ENCODE measurements around the gene DCP1B. TPM values are rescaled to one million over a fixed set of nuclear protein-coding genes. Genes with fewer than 3 reads are reported as not detected.

DCP1B gene
- total RNA-seq, 1 donor from 2014 or later: 19.8 TPM

GRCh38 chr12:1925684-1926006, 78.6 kb downstream of the DCP1B start:
- Mint-ChIP-seq H3K36me3 (ENCODE audit: low read depth) (no peaks in the 10 kb centered on the region), H3K9me3 (no peaks in the 10 kb centered on the region), H3K27me3 (ENCODE audit: low read depth) (no peaks in the 10 kb centered on the region), H3K4me3 (no peak overlapping the region), H3K4me1 (peaks cover 15% of the 10 kb centered on the region), H3K27ac (ENCODE audit: unreplicated experiment) (no peak overlapping the region)
- TF ChIP-seq, protein P1, sequence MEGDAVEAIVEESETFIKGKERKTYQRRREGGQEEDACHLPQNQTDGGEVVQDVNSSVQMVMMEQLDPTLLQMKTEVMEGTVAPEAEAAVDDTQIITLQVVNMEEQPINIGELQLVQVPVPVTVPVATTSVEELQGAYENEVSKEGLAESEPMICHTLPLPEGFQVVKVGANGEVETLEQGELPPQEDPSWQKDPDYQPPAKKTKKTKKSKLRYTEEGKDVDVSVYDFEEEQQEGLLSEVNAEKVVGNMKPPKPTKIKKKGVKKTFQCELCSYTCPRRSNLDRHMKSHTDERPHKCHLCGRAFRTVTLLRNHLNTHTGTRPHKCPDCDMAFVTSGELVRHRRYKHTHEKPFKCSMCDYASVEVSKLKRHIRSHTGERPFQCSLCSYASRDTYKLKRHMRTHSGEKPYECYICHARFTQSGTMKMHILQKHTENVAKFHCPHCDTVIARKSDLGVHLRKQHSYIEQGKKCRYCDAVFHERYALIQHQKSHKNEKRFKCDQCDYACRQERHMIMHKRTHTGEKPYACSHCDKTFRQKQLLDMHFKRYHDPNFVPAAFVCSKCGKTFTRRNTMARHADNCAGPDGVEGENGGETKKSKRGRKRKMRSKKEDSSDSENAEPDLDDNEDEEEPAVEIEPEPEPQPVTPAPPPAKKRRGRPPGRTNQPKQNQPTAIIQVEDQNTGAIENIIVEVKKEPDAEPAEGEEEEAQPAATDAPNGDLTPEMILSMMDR (conservative IDR thresholded peaks at IDR 0.05): no peak
- no peak for DNase-seq (ENCODE audit: low read depth, low spot score)

DNA sequence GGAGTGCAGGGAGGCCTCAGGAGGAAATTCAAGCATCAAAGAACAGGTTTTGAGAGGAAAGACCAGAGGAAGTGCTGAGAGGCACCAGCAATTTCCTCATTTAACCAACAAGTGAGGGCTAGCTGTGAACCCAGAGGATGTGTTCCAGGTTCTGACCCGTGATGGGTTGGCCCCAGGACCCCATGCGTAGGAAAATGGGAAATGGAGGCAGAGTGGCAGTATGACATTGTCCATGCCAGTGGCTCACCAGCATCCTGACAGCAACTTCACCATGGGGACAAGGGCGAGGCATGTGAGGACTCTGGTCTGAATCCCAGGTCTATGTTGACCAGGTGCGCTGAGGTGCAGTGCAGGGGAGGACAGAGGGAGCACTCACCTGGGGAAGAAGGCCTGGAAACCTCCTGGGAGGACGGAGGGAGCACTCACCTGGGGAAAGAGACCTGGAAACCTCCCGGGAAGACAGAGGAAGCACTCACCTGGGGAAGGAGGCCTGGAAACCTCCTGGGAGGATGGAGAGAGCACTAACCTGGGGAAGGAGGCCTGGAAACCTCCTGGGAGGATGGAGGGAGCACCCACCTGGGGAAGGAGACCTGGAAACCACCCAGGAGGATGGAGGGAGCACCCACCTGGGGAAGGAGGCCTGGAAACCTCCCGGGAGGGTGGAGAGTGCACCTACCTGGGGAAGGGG, 79.1 kb downstream of the DCP1B start:
- H3K4me3 Mint-ChIP-seq: no peak overlapping the region
- H3K4me1 Mint-ChIP-seq: peaks cover 13% of the 10 kb centered on the region
- no peaks in the 10 kb centered on the region for H3K9me3 Mint-ChIP-seq
- TF ChIP-seq, protein P1 (conservative IDR thresholded peaks at IDR 0.05): no peak
- no peak for DNase-seq (ENCODE audit: low read depth, low spot score)
- H3K27me3 Mint-ChIP-seq (ENCODE audit: low read depth): no peaks in the 10 kb centered on the region
- peak overlapping the region; percentile 64 for H3K27ac Mint-ChIP-seq (ENCODE audit: unreplicated experiment)
- no peaks in the 10 kb centered on the region for H3K36me3 Mint-ChIP-seq (ENCODE audit: low read depth)

- no peak overlapping the region for H3K27ac Mint-ChIP-seq (ENCODE audit: unreplicated experiment)
- no peaks in the 10 kb centered on the region for H3K9me3 Mint-ChIP-seq
- DNase-seq (ENCODE audit: low read depth, low spot score): no peak
- no peak overlapping the region for H3K4me3 Mint-ChIP-seq
- H3K4me1 Mint-ChIP-seq: peaks cover 16% of the 10 kb centered on the region
- H3K36me3 Mint-ChIP-seq (ENCODE audit: low read depth): no peaks in the 10 kb centered on the region
- TF ChIP-seq, protein P1 (conservative IDR thresholded peaks at IDR 0.05): no peak
- no peaks in the 10 kb centered on the region for H3K27me3 Mint-ChIP-seq (ENCODE audit: low read depth)
Measured at GRCh38 chr12:1922985-1923384, 81.3 kb downstream of the DCP1B start.

DNA sequence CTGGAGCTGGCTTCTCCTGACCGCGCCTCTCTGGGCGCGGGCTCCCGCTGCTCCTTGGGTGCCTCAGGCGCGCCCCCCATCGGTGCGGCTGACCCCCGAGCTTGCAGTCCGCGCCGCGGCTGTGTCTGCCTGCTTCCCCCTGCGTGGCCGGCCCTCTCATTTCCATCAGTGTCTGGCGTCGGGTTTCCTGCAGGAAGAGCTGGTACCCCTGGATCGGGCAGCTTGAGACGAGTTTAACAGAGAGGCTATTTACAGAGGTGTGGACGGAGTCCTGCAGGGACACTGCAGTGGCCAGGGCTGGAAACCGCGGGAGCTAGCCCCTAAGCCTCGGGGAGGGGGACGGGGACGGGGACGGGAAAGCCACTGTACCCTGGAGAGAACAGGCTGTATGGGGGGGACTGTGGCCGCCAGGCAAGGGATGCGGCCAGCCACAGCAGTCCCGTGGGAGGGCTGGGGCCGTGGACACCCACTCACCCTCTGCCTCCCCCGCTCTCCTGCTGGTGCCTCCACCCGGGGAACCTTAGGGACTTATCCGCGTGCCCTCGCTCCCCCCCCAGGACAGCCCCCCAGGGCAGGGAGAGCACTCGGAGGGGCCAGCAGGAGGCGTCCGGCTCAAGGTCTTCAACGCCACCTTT, 82.1 kb downstream of the DCP1B start:
- Mint-ChIP-seq H3K27ac (ENCODE audit: unreplicated experiment) (no peak overlapping the region), H3K4me3 (no peak overlapping the region), H3K27me3 (ENCODE audit: low read depth) (no peaks in the 10 kb centered on the region), H3K36me3 (ENCODE audit: low read depth) (no peaks in the 10 kb centered on the region), H3K9me3 (no peaks in the 10 kb centered on the region), H3K4me1 (peaks cover 16% of the 10 kb centered on the region)
- TF ChIP-seq, protein P1 (conservative IDR thresholded peaks at IDR 0.05): no peak
- no peak for DNase-seq (ENCODE audit: low read depth, low spot score)

DNA sequence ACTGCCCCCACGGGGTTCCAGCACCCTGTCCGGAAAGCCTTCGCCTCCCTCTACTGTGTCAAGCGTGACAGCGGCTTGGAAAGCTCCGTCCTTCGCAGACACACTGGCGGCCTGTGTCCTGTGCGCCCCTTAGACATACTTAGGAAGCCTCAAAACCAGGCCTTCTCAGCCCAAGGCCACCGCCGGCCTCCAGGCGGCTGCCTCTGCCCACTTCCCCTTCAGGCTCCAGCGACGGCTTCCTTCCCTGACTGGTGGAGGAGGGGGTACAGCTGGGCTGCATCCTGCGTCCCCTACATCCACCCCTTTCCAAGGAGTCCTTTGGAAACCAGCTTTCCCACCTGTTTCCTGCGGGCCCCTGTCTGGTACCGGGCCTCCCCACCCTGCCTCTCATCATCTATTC, 83.3 kb downstream of the DCP1B start:
- TF ChIP-seq, protein P1 (conservative IDR thresholded peaks at IDR 0.05): no peak
- H3K4me3 Mint-ChIP-seq: no peak overlapping the region
- no peaks in the 10 kb centered on the region for H3K9me3 Mint-ChIP-seq
- DNase-seq (ENCODE audit: low read depth, low spot score): no peak
- H3K36me3 Mint-ChIP-seq (ENCODE audit: low read depth): no peaks in the 10 kb centered on the region
- peaks cover 18% of the 10 kb centered on the region for H3K4me1 Mint-ChIP-seq
- no peaks in the 10 kb centered on the region for H3K27me3 Mint-ChIP-seq (ENCODE audit: low read depth)
- H3K27ac Mint-ChIP-seq (ENCODE audit: unreplicated experiment): no peak overlapping the region

Measured in neural crest cell (in vitro differentiated cells).